ENCODE measurements around the gene LCE1D. TPM values are rescaled to one million over a fixed set of nuclear protein-coding genes. Genes with fewer than 3 reads are reported as not detected.

LCE1D gene
- total RNA-seq, 1 donor from 2014 or later: not detected

DNA sequence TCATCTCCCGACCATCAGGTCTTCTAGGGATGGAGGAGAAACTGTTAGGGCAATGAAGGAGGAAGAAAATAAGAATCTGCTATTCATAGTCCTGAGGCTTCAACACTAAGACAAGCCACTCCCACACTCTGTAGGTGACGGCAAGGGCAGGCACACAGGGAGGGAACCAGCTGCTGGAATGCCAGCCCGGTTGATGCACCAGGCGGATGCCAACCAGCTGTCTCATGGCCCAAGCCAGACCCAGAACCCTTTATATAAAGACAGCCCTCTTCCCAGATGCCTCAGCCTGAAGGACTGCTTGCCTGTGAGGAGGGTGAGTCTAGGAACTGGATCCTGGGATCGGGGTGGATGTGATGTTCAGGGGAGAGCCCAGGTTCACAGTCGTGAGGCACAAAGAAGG is 38.8 kb upstream of the LCE1D start, which contains the start of gene KPRP:
Gene KPRP (plus strand): TSS at position 279 of the 400 bp plus-strand sequence. CDS start 1,564 bp downstream, outside the sequence.
- H3K9me3 Mint-ChIP-seq (ENCODE audit: low read depth): peaks cover 42% of the 10 kb centered on the region
- H3K4me3 Mint-ChIP-seq (ENCODE audit: unreplicated experiment): no peak within 1 kb of the TSS
- H3K4me1 Mint-ChIP-seq (ENCODE audit: low read depth): no peaks in the 10 kb centered on the region
- H3K27me3 Mint-ChIP-seq (ENCODE audit: low read depth): no peaks in the 10 kb centered on the region
- H3K36me3 Mint-ChIP-seq (ENCODE audit: low read depth): no peaks in the 10 kb centered on the region
- TF ChIP-seq, protein P1, sequence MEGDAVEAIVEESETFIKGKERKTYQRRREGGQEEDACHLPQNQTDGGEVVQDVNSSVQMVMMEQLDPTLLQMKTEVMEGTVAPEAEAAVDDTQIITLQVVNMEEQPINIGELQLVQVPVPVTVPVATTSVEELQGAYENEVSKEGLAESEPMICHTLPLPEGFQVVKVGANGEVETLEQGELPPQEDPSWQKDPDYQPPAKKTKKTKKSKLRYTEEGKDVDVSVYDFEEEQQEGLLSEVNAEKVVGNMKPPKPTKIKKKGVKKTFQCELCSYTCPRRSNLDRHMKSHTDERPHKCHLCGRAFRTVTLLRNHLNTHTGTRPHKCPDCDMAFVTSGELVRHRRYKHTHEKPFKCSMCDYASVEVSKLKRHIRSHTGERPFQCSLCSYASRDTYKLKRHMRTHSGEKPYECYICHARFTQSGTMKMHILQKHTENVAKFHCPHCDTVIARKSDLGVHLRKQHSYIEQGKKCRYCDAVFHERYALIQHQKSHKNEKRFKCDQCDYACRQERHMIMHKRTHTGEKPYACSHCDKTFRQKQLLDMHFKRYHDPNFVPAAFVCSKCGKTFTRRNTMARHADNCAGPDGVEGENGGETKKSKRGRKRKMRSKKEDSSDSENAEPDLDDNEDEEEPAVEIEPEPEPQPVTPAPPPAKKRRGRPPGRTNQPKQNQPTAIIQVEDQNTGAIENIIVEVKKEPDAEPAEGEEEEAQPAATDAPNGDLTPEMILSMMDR (IDR thresholded peaks at IDR 0.05): no peak
- no peak within 1 kb of the TSS for H3K27ac Mint-ChIP-seq (ENCODE audit: unreplicated experiment)
- DNase-seq (ENCODE audit: low spot score): no peak

- Mint-ChIP-seq H3K27me3 (ENCODE audit: low read depth) (no peaks in the 10 kb centered on the region), H3K27ac (ENCODE audit: unreplicated experiment) (no peak overlapping the region), H3K9me3 (ENCODE audit: low read depth) (peaks cover 44% of the 10 kb centered on the region), H3K4me1 (ENCODE audit: low read depth) (no peaks in the 10 kb centered on the region), H3K36me3 (ENCODE audit: low read depth) (no peaks in the 10 kb centered on the region), H3K4me3 (ENCODE audit: unreplicated experiment) (no peak overlapping the region)
- TF ChIP-seq, protein P1 (IDR thresholded peaks at IDR 0.05): no peak
- DNase-seq (ENCODE audit: low spot score): no peak
Observed at GRCh38 chr1:152758636-152759035, 37.9 kb upstream of the LCE1D start.

DNA sequence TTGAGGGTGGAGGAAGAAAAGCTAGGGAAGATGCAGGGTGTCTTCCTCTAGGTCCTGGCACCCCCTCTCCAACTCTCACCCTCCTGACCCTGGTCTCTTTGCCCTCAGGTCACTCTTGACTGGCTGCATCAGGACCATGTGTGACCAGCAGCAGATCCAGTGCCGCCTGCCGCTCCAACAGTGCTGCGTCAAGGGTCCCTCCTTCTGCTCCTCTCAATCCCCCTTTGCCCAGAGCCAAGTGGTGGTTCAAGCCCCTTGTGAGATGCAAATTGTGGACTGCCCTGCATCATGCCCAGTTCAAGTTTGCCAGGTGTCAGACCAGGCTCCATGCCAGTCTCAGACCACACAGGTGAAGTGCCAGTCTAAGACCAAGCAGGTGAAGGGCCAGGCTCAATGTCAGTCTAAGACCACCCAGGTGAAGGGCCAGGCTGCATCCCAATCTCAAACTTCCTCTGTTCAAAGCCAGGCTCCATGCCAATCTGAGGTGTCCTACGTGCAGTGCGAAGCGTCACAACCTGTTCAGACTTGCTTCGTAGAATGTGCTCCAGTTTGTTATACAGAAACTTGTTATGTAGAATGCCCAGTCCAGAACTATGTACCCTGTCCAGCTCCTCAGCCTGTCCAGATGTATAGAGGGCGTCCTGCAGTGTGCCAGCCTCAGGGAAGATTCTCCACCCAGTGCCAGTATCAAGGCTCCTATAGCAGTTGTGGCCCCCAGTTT is 36.9 kb upstream of the LCE1D start:
- no peaks in the 10 kb centered on the region for H3K4me1 Mint-ChIP-seq (ENCODE audit: low read depth)
- TF ChIP-seq, protein P1 (IDR thresholded peaks at IDR 0.05): no peak
- H3K27ac Mint-ChIP-seq (ENCODE audit: unreplicated experiment): no peak overlapping the region
- peaks cover 37% of the 10 kb centered on the region for H3K9me3 Mint-ChIP-seq (ENCODE audit: low read depth)
- no peak for DNase-seq (ENCODE audit: low spot score)
- H3K4me3 Mint-ChIP-seq (ENCODE audit: unreplicated experiment): no peak overlapping the region
- H3K27me3 Mint-ChIP-seq (ENCODE audit: low read depth): no peaks in the 10 kb centered on the region
- H3K36me3 Mint-ChIP-seq (ENCODE audit: low read depth): no peaks in the 10 kb centered on the region

- H3K9me3 Mint-ChIP-seq (ENCODE audit: low read depth): peaks cover 35% of the 10 kb centered on the region
- H3K27me3 Mint-ChIP-seq (ENCODE audit: low read depth): no peaks in the 10 kb centered on the region
- H3K27ac Mint-ChIP-seq (ENCODE audit: unreplicated experiment): no peak overlapping the region
- no peak overlapping the region for H3K4me3 Mint-ChIP-seq (ENCODE audit: unreplicated experiment)
- H3K36me3 Mint-ChIP-seq (ENCODE audit: low read depth): no peaks in the 10 kb centered on the region
- no peak for DNase-seq (ENCODE audit: low spot score)
- H3K4me1 Mint-ChIP-seq (ENCODE audit: low read depth): no peaks in the 10 kb centered on the region
- TF ChIP-seq, protein P1 (IDR thresholded peaks at IDR 0.05): no peak
Observed at GRCh38 chr1:152760551-152761190, 35.9 kb upstream of the LCE1D start.

DNA sequence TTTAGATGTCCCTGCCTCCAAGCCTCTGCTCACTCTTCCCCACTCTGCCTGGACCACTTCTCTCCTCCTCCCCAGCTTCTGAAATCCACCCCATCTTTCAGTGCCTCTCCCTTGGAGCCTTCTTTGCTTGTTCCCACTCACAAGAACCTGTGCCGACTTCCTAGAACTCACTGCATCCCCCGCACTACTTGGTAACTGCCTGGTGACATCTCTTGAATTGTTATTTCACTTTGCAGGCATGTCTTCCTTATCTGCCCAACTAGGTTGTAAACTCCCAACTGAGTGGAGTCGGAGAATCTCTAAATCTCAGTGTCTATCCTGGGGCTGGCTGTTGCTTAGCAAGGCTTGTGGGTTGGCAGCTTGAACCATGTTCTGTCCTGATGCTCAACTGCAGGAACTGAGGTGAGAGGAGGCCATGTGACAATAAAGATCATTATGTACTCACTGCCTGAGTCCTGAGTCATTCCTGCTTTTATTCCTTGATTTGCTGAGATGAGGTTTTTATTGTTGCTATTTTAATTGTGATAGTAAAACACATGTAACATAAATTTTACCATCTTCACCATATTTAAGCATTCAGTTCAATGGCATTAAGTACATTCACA is 34.8 kb upstream of the LCE1D start:
- Mint-ChIP-seq H3K4me1 (ENCODE audit: low read depth) (no peaks in the 10 kb centered on the region), H3K27ac (ENCODE audit: unreplicated experiment) (no peak overlapping the region), H3K27me3 (ENCODE audit: low read depth) (no peaks in the 10 kb centered on the region), H3K4me3 (ENCODE audit: unreplicated experiment) (no peak overlapping the region), H3K36me3 (ENCODE audit: low read depth) (no peaks in the 10 kb centered on the region), H3K9me3 (ENCODE audit: low read depth) (peaks cover 31% of the 10 kb centered on the region)
- DNase-seq (ENCODE audit: low spot score): no peak
- TF ChIP-seq, protein P1 (IDR thresholded peaks at IDR 0.05): no peak
